Uterus (tissue), 2 donors: ENCODE results near the gene HK3.

Experiments
- CTCF ChIP-seq, 4 experiments: fragments of 200-600 bp in 2 of 4; fragments of 450-650 bp in 2 of 4; sonication (generic) in 2 of 4; IDR thresholded peaks; one replicate each; pipeline ENCODE4 v1.5.1; 2016 to 2019; ENCODE audit warnings: antibody characterized with exemption in 4 of 4, mild to moderate bottlenecking in 2 of 4, moderate library complexity in 1 of 4
- POLR2A ChIP-seq, 2 donors: fragments of 450-650 bp; IDR thresholded peaks; one replicate each; pipeline ENCODE4 v1.6.1; 2016; ENCODE audit warnings: antibody characterized with exemption in 2 of 2, mild to moderate bottlenecking in 1 of 2, moderate library complexity in 1 of 2

GRCh38 chr5:176888016-176888864 is 10.9 kb downstream of the HK3 start:
- TF ChIP-seq CTCF (IDR thresholded peaks at IDR 0.05) (no peak), POLR2A (IDR thresholded peaks at IDR 0.05) (no peak)
